Activated CD4-positive, alpha-beta T cell treated with anti-CD3 and anti-CD28 coated beads, Interleukin-2, amount 10 ng/mL, durations not matched to agents 7 days and 5 days (primary cell): ENCODE data around the gene FBP1. TPM values are rescaled to one million over a fixed set of nuclear protein-coding genes. Genes with fewer than 3 reads are reported as not detected.
"Not testable (repeated sequence)": the region's sequence is repeated elsewhere in the genome, so short reads cannot be mapped to it uniquely, and the experiment has no call there.

ENCODE experiments used
- CTCF ChIA-PET: fragments of 350-600 bp; sonication (Branson Sonifier 250); formaldehyde crosslinking; loops from one replicate; lab custom pipeline; 2021; ENCODE audit warnings: antibody characterized with exemption; lab: Charles Lee
- POLR2A ChIA-PET: fragments of 350-600 bp; sonication (Branson Sonifier 250); formaldehyde crosslinking; loops from one replicate; lab custom pipeline; 2021; ENCODE audit warnings: antibody characterized with exemption; lab: Charles Lee
- DNase-seq: peaks from one replicate; pipeline ENCODE4 v3.0.0-alpha.2; 2020
- H3K27ac Mint-ChIP-seq: one replicate; pipeline ENCODE4 v1.8.0; 2021; ENCODE audit warnings: mild to moderate bottlenecking, moderate library complexity, mixed read lengths
- H3K27me3 Mint-ChIP-seq: one replicate; pipeline ENCODE4 v1.8.0; 2021; ENCODE audit warnings: mixed read lengths
- H3K36me3 Mint-ChIP-seq: one replicate; pipeline ENCODE4 v1.8.0; 2021; ENCODE audit warnings: low read depth, mixed read lengths
- H3K4me1 Mint-ChIP-seq: one replicate; pipeline ENCODE4 v1.8.0; 2021; ENCODE audit warnings: mixed read lengths
- H3K4me3 Mint-ChIP-seq: one replicate; pipeline ENCODE4 v1.8.0; 2021; ENCODE audit warnings: mild to moderate bottlenecking, moderate library complexity, mixed read lengths
- H3K9me3 Mint-ChIP-seq: one replicate; pipeline ENCODE4 v1.8.0; 2021; ENCODE audit warnings: mixed read lengths
- total RNA-seq, 2 experiments: library from RNA; stranded (reverse); gene quantifications; one replicate each; pipeline ENCODE4 v1.2.3, GENCODE V29; 2021

Gene FBP1
- total RNA-seq, 2 experiments from 2014 or later: 0.27 to 0.40 TPM

DNA sequence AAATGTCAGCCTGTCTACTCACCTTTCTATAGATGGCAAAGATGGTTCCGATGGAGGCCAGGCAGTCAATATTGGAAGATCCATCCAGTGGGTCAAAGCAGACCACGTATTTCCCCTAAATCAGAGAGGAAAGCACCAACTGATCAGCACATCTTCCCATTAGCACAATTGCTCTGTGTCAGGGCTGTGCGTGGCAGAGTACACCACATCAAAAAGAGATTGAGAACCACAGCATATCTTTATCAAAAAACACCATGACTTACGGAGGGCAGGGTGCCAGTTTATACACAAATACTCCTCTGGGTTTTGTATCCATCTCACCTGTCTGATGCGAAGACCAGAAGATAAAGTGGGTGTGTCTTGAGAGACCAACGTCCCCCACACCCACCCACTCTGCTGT, 54.8 kb downstream of the FBP1 start:
- peak; percentile 12 for DNase-seq
- Mint-ChIP-seq H3K4me1 (peaks cover 23% of the 10 kb centered on the region), H3K4me3 (no peak overlapping the region), H3K36me3 (no peaks in the 10 kb centered on the region), H3K9me3 (no peaks in the 10 kb centered on the region), H3K27ac (no peak overlapping the region), H3K27me3 (peaks cover 2% of the 10 kb centered on the region)
- POLR2A ChIA-PET: no interaction called here
- CTCF ChIA-PET: interaction anchor here (1.0 kb wide), 1 partner anchor 30 kb away, joined by 4 read pairs; the partner anchor contains the start of gene PCAT7

DNA sequence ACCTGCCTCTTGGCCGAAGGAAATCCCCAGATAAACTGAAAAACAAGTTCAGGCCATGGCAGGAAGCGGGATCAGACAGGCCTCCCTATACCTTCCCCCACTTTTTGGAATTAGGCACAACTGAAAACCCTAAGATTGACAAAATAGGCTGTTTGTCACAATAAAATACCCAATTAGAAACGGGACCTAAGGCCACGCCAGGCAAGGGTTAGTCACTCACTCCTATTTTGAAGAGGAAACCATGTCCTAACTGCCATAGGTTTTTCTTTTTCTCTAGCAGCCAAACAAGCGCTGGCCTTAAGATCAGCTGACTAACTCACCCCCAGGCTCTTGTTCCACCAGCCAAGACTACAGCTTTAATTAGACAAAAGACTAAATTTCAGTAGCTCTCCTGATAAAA, 57.6 kb downstream of the FBP1 start:
- H3K4me3 Mint-ChIP-seq: no peak overlapping the region
- H3K4me1 Mint-ChIP-seq: peaks cover 24% of the 10 kb centered on the region
- no peak overlapping the region for H3K27ac Mint-ChIP-seq
- H3K9me3 Mint-ChIP-seq: no peaks in the 10 kb centered on the region
- H3K27me3 Mint-ChIP-seq: peaks cover 2% of the 10 kb centered on the region
- no peaks in the 10 kb centered on the region for H3K36me3 Mint-ChIP-seq
- no peak for DNase-seq
- ChIA-PET CTCF (interaction anchor here (0.7 to 1.4 kb wide), 2 partner anchors 12 to 233 kb away, joined by 3 to 4 read pairs; no protein-coding TSS in a partner anchor), POLR2A (no interaction called here)

DNA sequence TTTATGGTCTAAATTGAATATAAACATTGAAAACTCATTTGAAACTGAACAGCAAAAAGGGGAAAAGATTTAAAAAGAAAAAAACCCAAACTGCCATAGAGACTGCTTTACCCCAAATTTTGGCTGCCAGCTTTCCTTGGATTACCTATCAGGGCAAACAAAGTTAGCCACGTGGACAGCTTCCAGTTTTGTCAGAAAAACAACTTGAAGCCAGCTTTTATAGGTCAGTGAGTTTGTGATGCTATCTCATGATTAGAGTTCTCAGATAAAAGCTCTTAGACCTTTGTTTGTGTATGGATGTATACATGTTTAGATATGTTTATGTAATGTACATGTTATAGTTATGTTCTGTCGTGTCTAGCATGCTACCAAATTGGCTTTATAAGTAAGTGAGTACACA, 61.7 kb downstream of the FBP1 start:
- ChIA-PET CTCF (no interaction called here), POLR2A (no interaction called here)
- Mint-ChIP-seq H3K27ac (no peak overlapping the region), H3K36me3 (no peaks in the 10 kb centered on the region), H3K4me1 (peaks cover 4% of the 10 kb centered on the region), H3K4me3 (no peak overlapping the region), H3K27me3 (peaks cover 13% of the 10 kb centered on the region), H3K9me3 (no peaks in the 10 kb centered on the region)
- no peak for DNase-seq

DNA sequence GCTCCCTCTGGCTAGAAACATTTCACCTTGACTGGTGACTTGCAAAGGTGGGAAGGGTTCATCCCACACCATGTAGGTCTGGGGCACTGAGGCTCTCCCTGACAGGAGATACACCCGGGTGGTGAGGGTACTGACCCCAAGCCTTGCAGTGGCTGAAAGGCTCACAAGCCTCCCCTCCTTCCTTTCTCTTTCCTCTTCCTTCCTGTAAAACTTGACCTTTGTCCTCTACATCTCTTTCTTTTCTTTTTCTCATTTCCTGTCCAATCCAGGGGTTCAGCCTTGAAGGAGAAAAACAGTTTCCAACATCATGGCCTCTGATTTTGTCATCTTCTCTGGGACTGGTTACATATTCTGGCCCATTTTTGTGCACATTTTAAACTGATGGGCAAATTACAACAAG, 62.3 kb downstream of the FBP1 start:
- Mint-ChIP-seq H3K27me3 (peaks cover 17% of the 10 kb centered on the region), H3K4me1 (peaks cover 4% of the 10 kb centered on the region), H3K4me3 (no peak overlapping the region), H3K27ac (no peak overlapping the region), H3K36me3 (no peaks in the 10 kb centered on the region), H3K9me3 (no peaks in the 10 kb centered on the region)
- CTCF ChIA-PET: no interaction called here
- DNase-seq: no peak
- POLR2A ChIA-PET: no interaction called here

DNA sequence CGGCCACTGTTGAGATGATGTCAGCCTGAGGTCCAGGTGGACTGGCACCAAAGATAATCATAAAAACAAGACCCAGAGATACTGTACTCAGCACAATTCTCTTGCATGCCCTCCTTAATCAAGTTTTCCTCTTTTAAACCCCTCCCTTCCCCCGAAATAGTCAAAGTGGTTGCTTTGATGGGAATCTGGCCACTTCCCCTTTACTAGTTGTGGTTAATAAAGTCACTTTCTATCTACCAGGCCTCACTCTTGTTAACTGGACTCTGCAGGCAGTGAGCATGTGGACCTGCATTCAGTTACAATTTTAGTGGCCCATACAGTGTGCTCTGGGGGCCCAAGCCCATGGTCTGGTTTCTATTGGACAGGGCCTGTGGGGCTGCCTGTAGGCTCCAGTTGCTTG, 63.2 kb downstream of the FBP1 start:
- Mint-ChIP-seq H3K9me3 (no peaks in the 10 kb centered on the region), H3K4me3 (no peak overlapping the region), H3K36me3 (no peaks in the 10 kb centered on the region), H3K4me1 (peaks cover 4% of the 10 kb centered on the region), H3K27me3 (peaks cover 17% of the 10 kb centered on the region), H3K27ac (no peak overlapping the region)
- ChIA-PET CTCF (interaction anchor here (1.3 kb wide), 1 partner anchor 17 kb away, joined by 3 read pairs; no protein-coding TSS in a partner anchor), POLR2A (no interaction called here)
- no peak for DNase-seq

DNA sequence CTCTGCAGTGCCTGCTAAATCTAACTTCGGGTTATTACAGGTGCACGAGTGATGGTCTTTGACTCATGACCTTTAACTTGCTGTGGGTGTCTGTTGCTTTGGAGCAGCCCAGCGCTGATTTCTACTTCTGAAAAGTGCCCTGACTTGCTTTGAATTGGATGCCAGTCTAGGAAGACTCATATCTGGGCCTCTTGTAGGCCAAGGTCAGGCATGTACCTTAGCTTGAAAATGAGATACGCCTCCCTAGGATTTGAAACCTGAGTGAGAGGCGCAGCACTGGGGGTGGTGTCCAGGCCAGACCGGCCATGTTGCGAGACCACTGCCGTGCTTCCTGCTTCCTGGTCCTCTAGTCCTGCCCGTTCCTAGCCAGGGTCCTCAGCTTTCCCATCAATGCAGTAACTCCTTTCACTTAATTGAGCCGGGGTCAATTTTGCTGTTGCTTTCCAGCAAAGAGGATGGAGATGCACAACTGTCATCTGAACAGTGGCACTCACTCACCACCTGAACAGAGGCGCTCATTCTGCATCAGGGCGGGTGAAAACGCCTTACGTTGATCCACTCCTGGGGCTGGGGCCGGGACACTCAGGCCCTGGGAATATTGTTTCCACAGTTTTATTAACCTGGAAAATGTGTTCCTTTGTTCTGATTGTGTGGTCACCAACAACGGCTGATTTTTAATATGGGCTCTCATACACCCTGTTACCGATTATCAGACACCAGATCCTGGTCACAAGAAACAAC, 70.2 kb downstream of the FBP1 start:
- H3K27ac Mint-ChIP-seq: no peak overlapping the region
- H3K27me3 Mint-ChIP-seq: peaks cover 9% of the 10 kb centered on the region
- no peaks in the 10 kb centered on the region for H3K4me1 Mint-ChIP-seq
- POLR2A ChIA-PET: no interaction called here
- CTCF ChIA-PET: interaction anchor here (2.0 kb wide), 1 partner anchor 13 kb away, joined by 4 read pairs; no protein-coding TSS in a partner anchor
- no peaks in the 10 kb centered on the region for H3K9me3 Mint-ChIP-seq
- no peak overlapping the region for H3K4me3 Mint-ChIP-seq
- no peaks in the 10 kb centered on the region for H3K36me3 Mint-ChIP-seq
- DNase-seq: no peak

DNA sequence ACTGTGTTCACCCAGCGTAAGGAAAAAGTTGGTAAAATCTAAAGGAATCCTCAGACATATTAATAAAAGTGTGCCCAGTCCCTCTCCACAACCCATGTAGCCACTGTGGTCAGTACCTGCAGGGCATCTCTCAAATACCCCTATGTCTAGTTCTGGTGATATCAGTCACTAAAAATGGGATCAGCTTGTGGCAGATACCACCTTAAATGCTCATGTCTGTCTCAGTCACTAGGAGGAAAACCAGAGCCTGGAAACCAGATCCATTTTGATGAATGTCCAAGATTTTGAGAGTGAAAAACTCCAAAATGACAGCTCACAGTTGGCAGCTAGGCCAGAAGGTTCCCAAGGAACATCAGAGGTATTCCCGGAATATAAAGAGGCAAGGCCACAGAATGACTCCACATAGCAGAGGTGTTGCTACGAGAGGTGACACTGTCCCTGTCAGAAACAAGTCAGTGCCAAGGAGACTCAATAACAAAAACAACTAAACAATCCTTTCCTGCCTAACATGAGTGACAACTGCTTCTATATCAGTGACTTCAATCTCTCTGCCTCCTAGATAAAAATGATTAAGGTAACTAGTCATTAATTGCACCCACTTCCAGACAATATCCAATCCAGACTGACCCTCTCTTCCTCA, 70.9 kb downstream of the FBP1 start:
- CTCF ChIA-PET: interaction anchor here (2.0 kb wide), 1 partner anchor 14 kb away, joined by 4 read pairs; no protein-coding TSS in a partner anchor
- no peak overlapping the region for H3K4me3 Mint-ChIP-seq

DNA sequence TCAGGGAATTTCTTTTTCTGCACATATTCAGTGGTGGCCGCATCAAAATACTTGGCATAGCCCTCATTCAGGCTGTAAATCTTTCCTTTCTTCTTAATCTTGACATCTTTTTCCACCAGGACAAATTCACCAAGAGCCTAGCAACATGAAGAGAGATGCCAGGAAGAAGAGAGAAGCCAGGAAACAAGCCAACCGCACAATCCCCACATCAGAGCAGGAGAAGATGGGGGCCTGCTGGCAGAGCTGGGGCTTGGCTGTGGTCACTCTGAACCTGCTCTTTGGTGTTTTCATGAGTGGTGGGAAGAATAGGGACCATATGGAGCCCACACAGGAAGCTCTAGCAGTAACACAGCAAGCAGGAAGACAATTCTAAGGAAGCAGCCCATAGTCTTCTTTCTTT, 72.0 kb downstream of the FBP1 start:
- Mint-ChIP-seq H3K27me3 (peaks cover 3% of the 10 kb centered on the region), H3K4me1 (no peaks in the 10 kb centered on the region), H3K4me3 (no peak overlapping the region), H3K9me3 (no peaks in the 10 kb centered on the region), H3K36me3 (no peaks in the 10 kb centered on the region), H3K27ac (no peak overlapping the region)
- ChIA-PET CTCF (interaction anchor here (1.4 kb wide), 1 partner anchor 13 kb away, joined by 3 read pairs; the partner anchor contains the start of gene PCAT7), POLR2A (interaction anchor here (0.6 kb wide), 1 partner anchor 367 kb away, joined by 4 read pairs; no protein-coding TSS in a partner anchor)
- DNase-seq: no peak

More for the DNA sequence above, 70.9 kb downstream of the FBP1 start:
- Mint-ChIP-seq H3K4me1 (no peaks in the 10 kb centered on the region), H3K9me3 (no peaks in the 10 kb centered on the region), H3K27me3 (peaks cover 6% of the 10 kb centered on the region), H3K27ac (no peak overlapping the region), H3K36me3 (no peaks in the 10 kb centered on the region)
- POLR2A ChIA-PET: no interaction called here
- DNase-seq: no peak

DNA sequence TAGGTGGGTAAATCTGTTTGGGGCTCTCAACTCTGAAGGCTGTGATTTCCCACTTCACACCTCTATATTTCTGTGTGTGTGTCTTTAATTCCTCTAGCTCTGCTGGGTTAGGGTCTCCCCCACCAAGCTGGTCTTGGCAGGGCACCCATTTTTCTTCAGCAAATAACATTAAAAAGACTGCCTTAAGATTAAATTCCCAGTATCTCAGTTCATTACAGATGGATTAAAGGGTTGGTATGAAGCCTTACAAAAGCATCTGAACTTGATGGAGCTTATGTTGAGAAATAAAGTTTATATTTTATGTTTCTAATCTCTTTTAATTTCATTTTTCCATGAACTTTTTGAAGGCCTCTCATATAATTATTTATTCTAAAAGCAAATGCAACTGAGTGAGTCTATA, 72.8 kb downstream of the FBP1 start:
- no peaks in the 10 kb centered on the region for H3K4me1 Mint-ChIP-seq
- no peak overlapping the region for H3K4me3 Mint-ChIP-seq
- H3K36me3 Mint-ChIP-seq: no peaks in the 10 kb centered on the region
- POLR2A ChIA-PET: no interaction called here
- no peaks in the 10 kb centered on the region for H3K9me3 Mint-ChIP-seq
- CTCF ChIA-PET: interaction anchor here (1.4 kb wide), 1 partner anchor 12 kb away, joined by 3 read pairs; the partner anchor contains the start of gene PCAT7
- H3K27me3 Mint-ChIP-seq: peaks cover 2% of the 10 kb centered on the region
- H3K27ac Mint-ChIP-seq: no peak overlapping the region
- no peak for DNase-seq

DNA sequence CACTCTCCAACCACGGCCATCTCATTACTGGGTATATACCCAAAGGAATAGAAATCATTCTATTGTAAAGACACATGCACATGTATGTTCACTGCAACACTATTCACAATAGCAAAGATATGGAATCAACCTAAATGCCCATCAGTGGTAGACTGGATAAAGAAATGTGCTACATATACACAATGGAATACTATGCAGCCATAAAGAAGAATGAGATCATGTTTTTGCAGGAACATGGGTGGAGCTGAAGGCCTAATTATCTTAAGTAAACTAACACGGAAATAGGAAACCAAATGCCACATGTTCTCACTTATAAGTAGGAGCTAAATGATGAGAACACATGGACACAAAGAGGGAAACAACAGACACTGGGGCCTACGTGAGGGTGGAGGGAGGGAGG, 75.0 kb downstream of the FBP1 start:
- POLR2A ChIA-PET, H3K27ac Mint-ChIP-seq: not testable (repeated sequence)

DNA sequence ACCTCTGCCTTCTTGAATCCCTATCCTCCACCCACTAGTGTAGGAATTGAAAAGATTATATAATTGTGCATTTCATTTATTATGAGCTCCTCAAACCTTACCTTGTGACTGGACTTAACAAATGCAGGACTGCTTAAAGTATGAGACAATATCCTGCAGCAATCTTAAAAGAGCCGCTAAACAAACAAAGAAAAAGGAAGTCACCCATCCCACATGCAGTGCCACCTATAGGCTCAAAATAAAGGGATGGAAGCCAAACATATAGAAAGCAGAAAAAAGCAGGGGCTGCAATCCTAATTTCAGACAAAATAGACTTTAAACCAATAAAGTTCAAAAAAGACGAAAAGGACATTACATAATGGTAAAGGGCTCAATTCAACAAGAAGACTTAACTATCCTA, 75.8 kb downstream of the FBP1 start:
- Mint-ChIP-seq H3K4me1 (no peaks in the 10 kb centered on the region), H3K36me3 (no peaks in the 10 kb centered on the region), H3K9me3 (no peaks in the 10 kb centered on the region), H3K4me3 (no peak overlapping the region), H3K27me3 (peaks cover 2% of the 10 kb centered on the region), H3K27ac (no peak overlapping the region)
- ChIA-PET POLR2A (no interaction called here), CTCF (interaction anchor here (0.7 kb wide), 1 partner anchor 39 kb away, joined by 4 read pairs; no protein-coding TSS in a partner anchor)
- DNase-seq: no peak

More for the DNA sequence above, 75.0 kb downstream of the FBP1 start:
- H3K4me3 Mint-ChIP-seq, DNase-seq, CTCF ChIA-PET, H3K4me1 Mint-ChIP-seq, H3K36me3 Mint-ChIP-seq, H3K27me3 Mint-ChIP-seq, H3K9me3 Mint-ChIP-seq: not testable (repeated sequence)

DNA sequence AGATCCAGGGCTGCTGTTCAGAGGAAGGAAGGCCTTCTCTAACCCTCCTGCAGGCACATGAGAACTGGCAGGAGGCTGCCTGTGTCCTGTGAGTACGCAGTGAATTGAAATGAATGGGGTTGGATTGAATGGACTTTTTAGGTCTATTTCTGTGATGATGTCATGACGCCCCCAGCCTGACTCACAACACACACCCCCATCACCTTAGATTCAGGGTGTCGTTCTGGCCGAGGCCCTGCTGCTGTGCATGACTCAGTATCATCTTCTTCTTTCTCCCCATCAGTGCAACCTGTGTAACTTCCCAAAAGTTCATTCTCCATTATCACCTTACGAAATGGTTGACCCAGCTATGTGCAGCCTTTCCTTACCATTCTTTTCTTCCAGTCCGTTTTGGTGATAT, 79.1 kb downstream of the FBP1 start:
- no peaks in the 10 kb centered on the region for H3K4me1 Mint-ChIP-seq
- peaks cover 6% of the 10 kb centered on the region for H3K27me3 Mint-ChIP-seq
- DNase-seq: no peak
- CTCF ChIA-PET: no interaction called here
- POLR2A ChIA-PET: no interaction called here
- no peak overlapping the region for H3K27ac Mint-ChIP-seq
- H3K4me3 Mint-ChIP-seq: no peak overlapping the region
- no peaks in the 10 kb centered on the region for H3K36me3 Mint-ChIP-seq
- H3K9me3 Mint-ChIP-seq: no peaks in the 10 kb centered on the region

DNA sequence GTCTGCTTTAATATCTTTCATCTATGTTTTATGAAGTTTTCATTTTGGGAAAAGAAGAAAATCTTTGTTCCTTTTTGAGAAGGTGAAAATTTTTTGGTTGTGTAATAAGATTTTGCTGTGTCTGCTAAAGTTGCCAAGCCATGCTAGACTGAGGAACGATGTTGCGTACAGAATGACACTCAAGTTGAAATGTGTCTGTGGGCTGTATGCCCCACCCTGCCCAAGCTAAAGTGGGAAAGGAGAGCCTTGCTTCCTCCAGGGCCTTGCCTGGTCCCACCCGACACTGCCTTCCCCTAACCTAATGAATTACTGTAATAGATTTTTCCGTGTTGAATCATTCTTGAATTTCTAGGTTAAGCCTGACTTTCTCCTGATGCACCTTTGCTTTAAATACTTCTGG, 81.9 kb downstream of the FBP1 start:
- ChIA-PET CTCF (no interaction called here), POLR2A (no interaction called here)
- Mint-ChIP-seq H3K27ac (no peak overlapping the region), H3K4me3 (no peak overlapping the region), H3K4me1 (no peaks in the 10 kb centered on the region), H3K9me3 (no peaks in the 10 kb centered on the region), H3K36me3 (no peaks in the 10 kb centered on the region), H3K27me3 (peaks cover 6% of the 10 kb centered on the region)
- no peak for DNase-seq
